Breast epithelium (tissue), 4 donors: ENCODE results near the gene ATP6V0B. TPM values are rescaled to one million over a fixed set of nuclear protein-coding genes. Genes with fewer than 3 reads are reported as not detected.

Source experiments
- DNase-seq, 2 donors: peaks; one replicate each; pipeline ENCODE4 v3.0.0-alpha.2; 2019; ENCODE audit warnings: low spot score in 2 of 2
- H3K27ac ChIP-seq, 2 donors: fragments of 200-600 bp; sonication (generic) in 1 of 2; one replicate each; pipeline ENCODE4 v1.5.1; 2016 to 2019; ENCODE audit warnings: mild to moderate bottlenecking in 1 of 2
- H3K27me3 ChIP-seq, 2 donors: fragments of 200-600 bp; sonication (generic) in 1 of 2; one replicate each; pipeline versions ENCODE4 v1.5.1 to v1.6.0; 2017 to 2019; ENCODE audit warnings: control low read depth in 1 of 2, mild to moderate bottlenecking in 1 of 2
- H3K36me3 ChIP-seq: fragments of 200-600 bp; one replicate; pipeline ENCODE4 v1.5.1; 2019
- H3K4me1 ChIP-seq, 2 donors: fragments of 200-600 bp; sonication (generic); one replicate each; pipeline ENCODE4 v1.5.1; 2016 to 2019; ENCODE audit warnings: control low read depth in 1 of 2
- H3K4me3 ChIP-seq, 3 donors: fragments of 200-600 bp; sonication (generic); 1 replicate in 2 of 3; 2 replicates in 1 of 3; pipeline ENCODE4 v1.5.1; 2016 to 2019; ENCODE audit warnings: mild to moderate bottlenecking in 3 of 3, moderate library complexity in 2 of 3
- H3K9me3 ChIP-seq, 2 donors: fragments of 200-600 bp; sonication (generic) in 1 of 2; one replicate each; pipeline ENCODE4 v1.5.1; 2016 to 2019; ENCODE audit warnings: control low read depth in 1 of 2
- CTCF ChIP-seq, 3 donors: fragments of 450-650 bp; IDR thresholded peaks; one replicate each; pipeline ENCODE4 v1.5.1; 2016 to 2017; ENCODE audit warnings: antibody characterized with exemption in 3 of 3, mild to moderate bottlenecking in 3 of 3, moderate library complexity in 3 of 3
- POLR2A ChIP-seq: fragments of 450-650 bp; IDR thresholded peaks from one replicate; pipeline ENCODE4 v1.6.1; 2016; ENCODE audit warnings: antibody characterized with exemption, mild to moderate bottlenecking, moderate library complexity
- POLR2AphosphoS5 ChIP-seq, 3 donors: sonication (generic); formaldehyde crosslinking; IDR thresholded peaks; one replicate each; pipeline ENCODE4 v1.6.1; 2017; ENCODE audit warnings: antibody characterized with exemption in 3 of 3
- intact Hi-C: fragments of 100-400 bp; cut with DNase I; formaldehyde crosslinking; loops from one replicate; pipeline ENCODE4 v1.15.1; 2023; ENCODE audit warnings: low total_unique reads
- total RNA-seq, 3 donors: library from RNA; depleted of rRNA; stranded (reverse); fragments of >200 nt; gene quantifications; one replicate each; pipeline ENCODE4 v1.1.0, GENCODE V29; 2016

The ATP6V0B gene
- total RNA-seq, 3 donors from 2014 or later: 131 to 156 (median 155) TPM

- no peak for DNase-seq
- H3K9me3 ChIP-seq: no peaks in the 10 kb centered on the region
- H3K4me1 ChIP-seq: peaks cover 0 to 5% of the 10 kb centered on the region in 2 donors
- TF ChIP-seq POLR2A (no peak), POLR2AphosphoS5 (IDR thresholded peaks at IDR 0.05) (no peak)
- H3K27me3 ChIP-seq: no peaks in the 10 kb centered on the region
- H3K36me3 ChIP-seq: no peaks in the 10 kb centered on the region
- no peak overlapping the region for H3K27ac ChIP-seq
- no peak overlapping the region for H3K4me3 ChIP-seq
- intact Hi-C loops: no loop called here
These were observed 12.0 kb downstream of the ATP6V0B start for GRCh38 chr1:43986712-43987111.

- Histone ChIP-seq H3K36me3 (no peaks in the 10 kb centered on the region), H3K9me3 (no peaks in the 10 kb centered on the region), H3K4me3 (no peak overlapping the region), H3K27me3 (no peaks in the 10 kb centered on the region), H3K4me1 (peaks cover 0 to 5% of the 10 kb centered on the region in 2 donors), H3K27ac (no peak overlapping the region)
- intact Hi-C loops: no loop called here
- no peak for TF ChIP-seq CTCF (IDR thresholded peaks at IDR 0.05)
- no peak for TF ChIP-seq POLR2AphosphoS5 (IDR thresholded peaks at IDR 0.05)
- TF ChIP-seq POLR2A: no peak
- no peak for DNase-seq
These were observed 12.6 kb downstream of the ATP6V0B start for GRCh38 chr1:43987159-43987902.

GRCh38 chr1:43990271-43991199, 15.8 kb downstream of the ATP6V0B start:
- Histone ChIP-seq H3K4me3 (peak overlapping the region; percentile 65 to 73 (median 71)), H3K27ac (peak overlapping the region; percentile 91), H3K9me3 (no peaks in the 10 kb centered on the region), H3K36me3 (no peaks in the 10 kb centered on the region), H3K4me1 (peaks cover 0 to 5% of the 10 kb centered on the region in 2 donors), H3K27me3 (no peaks in the 10 kb centered on the region)
- no peak for TF ChIP-seq POLR2AphosphoS5 (IDR thresholded peaks at IDR 0.05)
- TF ChIP-seq POLR2A: no peak
- no peak for TF ChIP-seq CTCF (IDR thresholded peaks at IDR 0.05)
- DNase-seq: no peak
- intact Hi-C loops: no loop called here

GRCh38 chr1:43991200-43991475, 16.4 kb downstream of the ATP6V0B start:
- peaks cover 0 to 5% of the 10 kb centered on the region in 2 donors for H3K4me1 ChIP-seq
- TF ChIP-seq POLR2A: no peak
- TF ChIP-seq POLR2AphosphoS5 (IDR thresholded peaks at IDR 0.05): peak in 1 of 3 donors; percentile 16
- no peaks in the 10 kb centered on the region for H3K36me3 ChIP-seq
- DNase-seq: no peak
- H3K4me3 ChIP-seq: peak overlapping the region; percentile 65 to 73 (median 71)
- peak overlapping the region; percentile 91 for H3K27ac ChIP-seq
- no peaks in the 10 kb centered on the region for H3K9me3 ChIP-seq
- H3K27me3 ChIP-seq: no peaks in the 10 kb centered on the region
- intact Hi-C loops: no loop called here

- peak within 1 kb of the TSS; percentile 91 for H3K27ac ChIP-seq
- no peaks in the 10 kb centered on the region for H3K36me3 ChIP-seq
- H3K27me3 ChIP-seq: no peaks in the 10 kb centered on the region
- DNase-seq: peak; percentile 85 to 86
- TF ChIP-seq POLR2AphosphoS5 (IDR thresholded peaks at IDR 0.05) (peak in 1 of 3 donors; percentile 59), POLR2A (no peak), CTCF (IDR thresholded peaks at IDR 0.05) (no peak)
- H3K4me1 ChIP-seq: peaks cover 0 to 5% of the 10 kb centered on the region in 2 donors
- no peaks in the 10 kb centered on the region for H3K9me3 ChIP-seq
- H3K4me3 ChIP-seq: peak within 1 kb of the TSS; percentile 65 to 73 (median 71)
- intact Hi-C loops: no loop called here
These were observed 16.9 kb downstream of the ATP6V0B start, which contains the start of gene CCDC24 for GRCh38 chr1:43991476-43992231. TSS of gene CCDC24 (plus strand) at chr1:43991599. CDS start at chr1:43991879, 280 bp downstream.
